HG03558 (cell line): ENCODE measurements around the gene PLB1.

ENCODE experiments used
- ATAC-seq: cut with Tn5 transposase; IDR thresholded peaks from one replicate; pipeline ENCODE4 v1.9.1; 2021; ENCODE audit warnings: moderate number of reproducible peaks; ENCODE audit not compliant: unreplicated experiment; ENCODE audit errors: extremely low read depth

The PLB1 gene

DNA sequence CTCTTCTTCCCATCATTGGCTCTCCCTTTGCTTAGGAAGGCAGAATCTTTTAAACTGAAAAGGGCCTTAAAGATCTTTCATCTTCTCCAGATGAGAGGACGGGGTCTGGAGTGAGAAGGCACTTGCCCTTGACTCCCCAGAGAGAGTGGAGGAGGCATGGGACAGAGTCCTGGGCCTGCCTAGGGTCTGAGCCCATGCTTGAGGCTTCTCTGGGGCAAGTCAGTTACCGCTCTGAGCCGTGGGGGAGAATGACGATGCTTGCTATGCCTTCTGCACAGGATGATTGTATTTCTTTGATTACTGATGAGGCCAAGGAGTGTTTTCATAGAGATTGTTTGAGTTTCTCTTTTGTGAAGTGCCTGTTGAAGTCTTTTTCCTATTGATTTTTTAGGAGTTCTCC is 921 bp downstream of the PLB1 start:
- no peak for ATAC-seq

DNA sequence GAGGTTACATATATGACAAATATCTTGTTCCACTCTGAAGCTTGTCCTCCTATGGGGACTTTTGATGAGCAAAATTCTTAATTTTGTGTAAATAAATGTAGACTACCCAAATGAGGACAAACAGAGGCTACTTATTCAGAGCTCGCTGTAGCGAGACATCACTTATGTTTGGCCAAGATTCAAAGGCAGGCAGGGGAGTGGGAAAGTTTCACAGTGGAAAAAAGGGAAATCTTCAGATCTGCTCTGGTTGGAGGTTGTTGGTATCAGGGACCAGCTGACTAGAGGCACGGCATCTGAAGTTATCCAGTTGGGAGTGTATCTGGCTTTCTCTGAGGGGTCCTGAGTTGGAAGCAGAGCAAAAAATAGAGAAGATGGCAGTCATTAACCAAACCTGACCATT is 1.3 kb downstream of the PLB1 start:
- no peak for ATAC-seq

DNA sequence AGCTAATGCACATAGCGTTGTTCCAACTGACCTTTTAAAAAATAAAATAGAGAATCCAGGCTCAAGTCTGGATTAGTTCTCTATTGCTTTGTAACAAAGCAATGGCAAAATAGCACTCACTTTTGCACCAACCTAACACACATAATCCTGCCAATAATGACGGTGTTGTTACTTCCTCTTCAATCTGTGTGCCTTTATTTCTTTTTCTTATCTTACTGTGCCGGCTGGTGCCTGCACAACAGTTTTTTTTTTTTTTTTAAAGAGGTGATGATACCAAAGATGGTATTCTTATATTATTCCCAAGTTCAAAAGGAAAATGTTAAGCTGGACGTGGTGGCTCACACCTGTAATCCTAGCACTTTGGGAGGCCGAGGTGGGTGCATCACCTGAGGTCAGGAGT is 3.4 kb downstream of the PLB1 start:
- no peak for ATAC-seq

DNA sequence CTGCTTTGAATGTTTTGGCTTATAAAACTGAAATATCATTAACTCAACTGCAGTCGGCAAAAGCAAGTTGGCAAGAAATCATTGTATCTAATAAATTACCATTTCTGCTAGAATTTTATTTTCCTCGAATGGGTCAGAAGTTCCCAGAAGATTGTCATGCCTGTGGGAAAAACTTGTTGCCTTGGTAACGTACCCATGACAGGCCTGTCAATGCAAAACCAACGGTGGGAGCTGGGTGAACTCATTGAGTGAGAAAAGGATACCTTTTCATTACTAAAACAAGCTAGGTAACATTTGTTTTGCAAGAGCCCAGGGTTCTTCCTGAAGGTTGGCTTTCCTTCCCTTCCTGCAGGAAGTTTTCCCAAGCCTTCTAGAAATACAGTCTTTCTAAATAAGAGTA is 9.5 kb downstream of the PLB1 start:
- ATAC-seq: no peak

DNA sequence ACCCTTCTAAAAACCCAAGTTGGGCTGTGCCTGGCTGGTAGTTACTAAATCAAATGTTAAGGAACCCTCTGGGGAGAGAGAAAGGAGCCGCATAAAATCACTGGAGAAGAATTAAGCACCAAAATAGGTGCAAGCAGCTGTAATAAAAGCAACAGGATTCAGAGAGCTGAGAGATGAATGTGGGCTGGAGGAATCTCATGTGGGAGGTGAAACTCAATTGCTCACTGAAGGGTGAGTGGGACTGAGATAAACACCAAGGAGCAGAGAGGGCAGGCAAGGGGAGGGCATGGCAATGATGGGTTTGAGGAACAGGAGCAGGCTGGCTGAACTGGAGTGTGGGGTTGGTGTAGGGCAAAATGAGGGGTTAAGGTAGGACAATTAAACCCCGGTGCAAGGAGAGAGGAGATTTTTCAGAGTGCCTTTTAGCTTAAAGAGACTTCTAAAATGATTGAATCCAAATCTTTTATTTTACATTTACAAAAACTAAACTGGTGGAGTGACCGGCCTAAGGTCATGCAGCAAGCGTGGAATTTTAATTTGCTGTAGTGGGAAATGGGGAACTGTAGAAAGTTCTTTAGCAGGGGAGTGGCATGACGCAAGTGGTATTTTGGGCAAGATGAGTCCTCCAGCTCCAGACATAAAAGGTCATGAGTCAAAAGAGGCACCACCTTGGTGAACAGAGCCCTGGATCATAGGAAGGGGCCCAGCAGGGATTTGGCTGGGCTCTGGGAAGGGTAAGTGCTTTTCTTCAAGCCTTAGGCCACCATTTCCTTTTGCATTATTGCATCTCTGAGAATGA is 10.5 kb downstream of the PLB1 start:
- ATAC-seq: no peak

DNA sequence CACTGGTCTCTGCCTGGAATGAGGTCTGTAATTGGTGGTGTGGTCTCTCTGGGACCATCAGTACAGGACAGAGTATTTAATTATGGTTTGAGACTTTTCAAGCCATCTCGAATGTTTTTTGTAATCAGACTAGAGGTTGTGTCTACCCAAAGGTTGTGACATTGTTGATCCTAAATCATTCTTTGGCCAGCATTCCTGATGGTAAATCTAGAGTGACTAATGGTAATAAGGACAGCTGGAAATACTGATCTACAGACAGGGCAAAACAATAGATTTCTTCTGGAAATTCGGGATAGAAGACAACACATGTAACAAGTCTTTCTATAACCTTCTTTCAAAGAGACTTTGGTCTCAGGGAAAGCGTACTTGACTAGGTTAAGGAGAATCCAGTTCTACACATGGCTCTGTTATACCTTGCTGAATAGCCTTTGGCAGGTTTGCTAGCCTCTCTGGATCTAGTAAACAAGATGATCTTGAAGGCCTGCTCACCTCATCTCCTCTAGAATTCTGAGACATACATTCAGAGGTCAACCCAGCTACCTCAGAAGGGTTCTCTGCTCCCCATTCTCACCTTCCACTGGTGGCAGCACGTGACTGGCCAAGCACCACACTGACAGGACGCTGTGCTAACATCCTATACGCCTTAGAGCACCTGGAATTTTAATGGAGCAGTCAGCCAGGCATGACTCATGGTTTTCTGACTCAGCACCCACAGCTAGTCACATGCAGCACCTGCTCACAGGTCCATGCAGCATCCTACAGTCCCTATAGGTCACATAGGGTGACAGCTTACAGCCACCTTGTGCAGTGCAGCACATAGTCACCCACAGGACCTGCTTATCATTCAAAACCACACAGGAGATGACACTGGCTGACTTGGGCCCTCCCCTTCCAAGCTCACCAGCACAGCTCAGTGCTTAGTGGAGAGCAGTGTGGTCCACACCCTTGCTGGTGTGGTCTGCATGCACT is 12.2 kb downstream of the PLB1 start:
- no peak for ATAC-seq

DNA sequence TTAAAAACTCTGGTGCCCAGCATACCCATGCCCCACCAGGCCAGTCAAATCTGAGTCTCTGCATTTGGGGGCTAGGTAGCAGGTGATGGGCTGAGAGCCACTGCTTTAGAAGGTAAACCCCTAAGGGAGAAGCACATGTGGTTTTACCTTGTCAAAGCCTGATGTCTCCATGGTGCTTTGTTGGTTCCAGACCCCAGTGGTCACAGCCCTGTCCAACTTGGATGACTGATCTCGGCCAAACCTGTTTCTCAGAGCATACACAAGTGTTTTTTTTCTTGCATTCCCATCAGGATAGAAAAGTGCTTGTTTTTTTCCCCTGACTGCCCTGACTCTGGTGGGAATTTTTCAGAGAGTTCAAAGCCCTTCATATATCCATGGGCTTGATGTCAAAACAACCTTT is 13.5 kb downstream of the PLB1 start:
- ATAC-seq: no peak

DNA sequence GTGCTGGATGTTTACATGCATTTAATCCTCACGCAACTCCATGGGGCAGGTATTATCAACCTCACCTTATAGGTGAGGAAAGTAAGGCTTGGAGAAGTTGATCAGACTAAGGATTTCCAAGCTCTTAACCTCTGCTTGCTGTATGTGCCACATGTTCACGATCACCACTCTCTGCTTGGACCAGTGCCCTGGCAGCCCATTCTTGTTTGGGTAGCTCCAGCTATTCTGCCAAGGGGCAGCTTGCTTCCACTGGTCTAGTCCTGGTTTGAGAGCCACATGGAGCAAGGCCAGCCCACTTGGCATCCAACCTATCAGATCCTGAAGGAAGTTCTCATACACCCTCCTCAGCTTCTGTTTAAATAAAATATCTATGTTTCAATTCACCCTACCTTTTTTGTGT is 14.3 kb downstream of the PLB1 start:
- no peak for ATAC-seq

DNA sequence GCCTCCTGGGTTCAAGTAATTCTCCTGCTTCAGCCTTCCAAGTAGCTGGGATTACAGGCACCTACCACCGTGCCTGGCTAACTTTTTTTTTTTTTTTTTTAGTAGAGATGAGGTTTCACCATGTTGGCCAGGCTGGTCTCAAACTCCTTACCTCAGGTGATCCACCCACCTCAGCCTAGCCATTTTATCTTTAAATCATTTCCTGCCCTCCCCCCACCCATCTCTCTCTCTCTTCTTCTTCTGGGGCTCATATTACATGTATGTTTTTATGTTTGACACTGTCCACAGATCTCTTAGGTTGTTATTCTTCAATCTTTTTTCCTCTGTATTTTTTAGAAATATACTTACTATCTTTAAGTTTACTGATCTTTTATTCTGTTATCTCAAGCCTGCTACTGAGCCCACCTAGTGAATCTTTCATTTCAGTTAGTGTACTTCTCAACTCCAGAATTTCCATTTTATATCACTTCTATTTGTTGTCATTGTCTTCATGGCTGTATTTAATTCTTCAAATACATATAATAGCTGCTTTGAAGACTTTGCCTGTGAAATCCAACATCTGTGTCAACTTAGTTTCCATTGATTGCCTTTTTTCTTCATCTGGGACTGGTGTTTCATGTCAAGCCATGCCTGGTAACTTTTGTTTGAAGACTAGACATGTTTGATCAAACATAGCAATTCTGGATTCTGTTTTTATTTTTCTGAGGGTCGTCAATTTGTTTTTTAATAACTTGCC is 16.2 kb downstream of the PLB1 start:
- no peak for ATAC-seq

DNA sequence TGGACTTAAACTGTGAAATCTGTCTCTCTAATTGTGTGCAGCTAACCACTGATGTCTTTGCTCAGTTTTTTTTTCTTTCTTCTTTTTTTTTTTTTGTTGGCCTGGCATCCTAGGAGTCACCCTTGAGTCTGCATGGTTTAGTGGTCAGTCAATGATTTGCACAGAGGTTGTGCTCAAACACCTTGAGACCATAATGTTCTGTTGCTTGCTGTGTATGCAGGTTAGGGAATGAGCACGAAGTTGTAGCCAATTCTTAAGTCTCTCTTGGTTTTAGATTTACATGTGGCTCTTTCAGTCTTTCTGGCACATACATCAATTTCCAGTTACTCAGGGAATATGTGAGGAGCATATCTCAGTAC is 16.7 kb downstream of the PLB1 start:
- no peak for ATAC-seq

DNA sequence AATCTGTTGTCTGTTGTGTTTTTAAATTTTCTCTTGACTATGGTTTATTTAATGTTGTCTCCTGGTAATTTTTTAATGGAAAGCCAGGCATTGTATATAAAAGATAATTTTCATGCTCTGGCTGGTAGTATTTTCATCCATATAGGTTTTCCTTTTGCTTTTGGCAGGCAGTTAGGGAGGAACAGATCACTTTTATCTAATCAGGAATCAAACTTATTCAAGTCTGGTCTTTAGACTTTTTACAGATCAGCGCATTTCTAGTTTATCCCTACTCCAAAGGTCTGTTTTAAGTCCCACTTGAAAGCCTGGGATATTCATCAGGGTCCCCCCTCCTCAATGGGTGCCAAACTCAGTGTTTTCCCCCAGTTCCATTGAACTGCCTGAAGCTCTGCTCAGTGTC is 17.2 kb downstream of the PLB1 start:
- ATAC-seq: no peak

DNA sequence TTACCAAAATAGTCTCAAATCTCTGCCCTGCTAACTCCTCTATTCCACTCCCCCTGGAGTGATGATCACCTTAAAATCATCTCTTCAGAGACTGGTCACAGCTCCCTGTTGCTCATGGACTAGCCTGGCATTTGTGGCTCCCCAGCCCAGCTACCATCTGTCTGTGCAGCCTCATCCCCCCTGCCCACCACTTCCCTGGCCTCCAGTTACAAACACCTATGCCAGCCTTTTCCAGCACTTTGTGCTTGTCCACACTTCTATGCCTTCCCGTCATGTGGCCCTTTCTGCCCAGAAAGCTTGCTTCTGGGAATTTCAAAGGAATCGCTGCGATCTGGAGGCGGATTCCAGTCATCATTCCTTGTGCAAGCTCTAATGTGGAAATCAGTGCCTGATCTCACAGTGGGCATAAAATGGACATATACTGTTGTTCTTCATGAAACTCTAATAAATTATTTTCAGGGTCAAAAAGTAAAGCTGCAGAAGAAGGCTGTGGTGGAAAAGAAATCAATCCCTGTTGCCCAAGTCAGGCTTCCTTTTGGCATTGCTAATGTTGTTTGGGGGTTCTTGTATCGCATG is 19.4 kb downstream of the PLB1 start:
- ATAC-seq: no peak

DNA sequence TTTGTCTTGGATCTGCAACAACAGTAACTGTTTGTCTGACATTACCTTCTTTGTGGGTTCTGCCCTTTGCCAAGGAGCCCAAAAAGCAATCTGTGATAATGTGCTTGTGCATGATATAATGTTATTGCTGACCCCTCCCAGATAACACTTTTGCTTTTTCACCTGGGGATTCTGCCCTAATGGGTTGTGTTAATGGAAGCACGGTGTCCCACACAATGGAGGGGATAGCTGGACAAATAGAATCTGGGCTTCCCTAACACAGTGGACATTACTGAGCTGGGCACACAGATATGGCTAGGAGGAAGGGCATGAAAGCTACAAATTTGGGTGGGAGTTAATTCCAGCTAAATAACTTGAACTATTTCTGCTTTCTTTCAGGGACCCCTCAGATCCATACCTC is 20.6 kb downstream of the PLB1 start:
- no peak for ATAC-seq

DNA sequence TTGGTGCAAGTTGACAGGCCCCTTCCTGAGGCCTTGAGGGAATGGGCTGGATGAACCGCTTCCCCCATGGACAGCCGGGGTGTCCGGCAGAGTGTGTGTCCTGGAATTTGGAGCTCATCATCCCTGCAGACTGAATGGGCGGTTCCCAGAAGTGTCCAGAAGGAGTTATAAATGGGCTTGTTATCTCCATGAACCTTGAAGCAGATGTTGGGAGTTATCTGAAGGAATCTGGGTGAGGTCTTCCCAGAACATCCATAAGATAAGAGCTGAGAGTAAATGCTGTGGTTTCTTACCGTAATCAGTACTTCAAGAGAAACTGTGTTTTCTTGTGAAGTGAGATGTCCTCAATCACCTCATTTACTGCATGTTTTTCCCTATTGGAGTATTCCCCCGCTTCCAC is 21.1 kb downstream of the PLB1 start:
- ATAC-seq: no peak

DNA sequence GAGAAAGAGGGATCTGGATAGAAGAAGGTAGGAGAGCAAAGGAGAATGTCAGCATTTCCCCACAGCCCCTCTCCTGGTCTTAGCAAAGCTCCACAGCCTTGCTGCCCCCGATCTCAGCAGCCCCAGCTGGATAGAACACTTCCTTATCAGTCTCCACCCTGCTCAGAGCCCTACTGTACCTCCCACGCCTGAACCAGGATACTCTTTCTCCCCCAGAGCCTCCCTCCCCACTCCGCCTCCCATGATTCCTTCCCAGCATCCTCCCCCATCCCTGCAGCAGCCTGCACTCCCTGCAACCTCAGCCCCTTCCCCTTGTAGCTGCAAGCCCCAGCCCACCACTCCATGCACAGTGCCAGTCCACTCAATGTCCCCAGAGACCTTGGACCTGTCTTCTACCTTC is 25.8 kb downstream of the PLB1 start:
- no peak for ATAC-seq

DNA sequence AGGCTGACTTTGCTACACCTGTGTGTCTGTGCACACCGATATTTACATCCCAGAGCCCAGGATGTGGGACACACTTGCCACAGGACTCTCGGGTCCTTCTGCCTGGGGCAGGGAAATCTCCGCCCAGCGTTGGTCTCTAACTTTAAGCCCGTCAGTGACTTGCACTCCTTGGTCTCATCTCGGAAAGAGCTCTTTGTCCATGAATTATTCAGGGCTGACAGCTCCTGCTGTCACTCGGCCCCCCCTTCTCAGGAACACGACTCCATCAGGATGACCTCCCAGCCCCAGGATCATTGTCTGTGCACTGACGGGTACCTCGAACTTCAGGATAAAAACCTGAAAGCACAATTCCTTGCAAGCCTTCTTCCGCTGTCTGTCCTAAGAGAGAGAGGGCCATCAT is 26.6 kb downstream of the PLB1 start:
- no peak for ATAC-seq

DNA sequence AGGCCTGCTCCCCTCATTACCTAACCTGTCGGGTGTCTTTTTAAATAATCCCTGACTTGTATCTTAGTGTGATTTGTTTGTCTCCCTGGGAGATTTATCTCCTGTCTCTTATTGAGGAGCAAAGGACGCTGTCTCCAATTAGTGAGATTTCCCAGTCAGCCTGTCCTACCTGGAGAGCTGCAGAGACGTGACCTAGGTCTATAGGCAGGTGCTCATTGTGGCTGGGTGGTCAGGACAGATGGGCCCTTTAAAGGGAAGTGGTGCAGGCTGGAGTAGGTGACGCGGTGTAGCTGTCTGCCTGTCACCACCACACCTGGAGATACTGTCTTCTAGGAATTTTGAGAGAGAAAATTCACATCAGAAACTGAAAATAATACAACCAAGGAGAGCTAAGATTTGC is 28.0 kb downstream of the PLB1 start:
- no peak for ATAC-seq

DNA sequence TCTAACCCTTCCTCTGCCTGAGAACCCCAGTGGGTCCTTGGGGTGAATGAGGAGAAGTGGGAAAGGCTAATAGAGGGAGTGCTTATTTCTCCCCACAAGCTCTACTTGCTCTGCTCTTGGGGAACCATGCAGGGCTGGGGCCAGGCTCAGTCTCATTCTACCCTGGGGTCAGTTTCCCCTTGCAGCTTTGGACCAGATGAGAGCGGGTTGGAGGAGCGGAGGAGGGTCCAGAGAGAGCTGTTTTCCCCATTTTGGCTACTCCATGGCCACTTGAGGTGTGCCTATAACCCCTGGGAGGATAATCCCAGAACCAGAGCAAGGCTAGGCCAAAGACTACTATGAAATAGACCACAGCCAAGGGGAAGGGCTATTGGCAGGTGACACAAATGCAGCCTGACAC is 29.6 kb downstream of the PLB1 start:
- no peak for ATAC-seq

DNA sequence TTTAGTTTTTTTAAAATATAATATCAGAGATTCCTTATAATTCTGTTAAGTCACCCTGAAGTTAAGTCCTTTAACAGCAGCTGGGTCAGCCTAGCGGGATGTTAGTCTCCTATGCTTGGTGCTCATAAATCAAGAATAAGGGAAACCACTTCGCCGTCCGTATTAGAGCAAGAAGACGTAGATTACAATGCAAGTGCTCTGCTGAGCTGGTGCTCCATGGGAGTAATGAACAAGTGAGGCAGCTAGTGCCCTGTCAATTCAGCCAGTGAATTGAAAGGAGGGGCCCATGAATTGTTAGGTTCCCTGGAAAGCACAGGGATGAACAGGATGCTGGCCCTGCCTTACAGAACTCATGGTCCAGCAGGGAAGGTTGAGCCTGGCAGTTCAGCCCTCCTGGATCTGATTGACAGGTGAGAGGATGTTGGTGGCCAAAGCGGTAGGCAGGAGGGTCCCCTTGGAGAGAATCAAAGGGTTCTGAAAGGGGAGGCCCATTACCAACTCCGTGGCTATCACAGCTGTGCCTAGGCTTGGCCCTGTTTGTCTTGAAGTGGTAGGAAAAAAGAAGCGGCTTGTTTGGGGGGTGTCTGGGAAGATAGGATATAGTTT is 30.8 kb downstream of the PLB1 start:
- no peak for ATAC-seq

DNA sequence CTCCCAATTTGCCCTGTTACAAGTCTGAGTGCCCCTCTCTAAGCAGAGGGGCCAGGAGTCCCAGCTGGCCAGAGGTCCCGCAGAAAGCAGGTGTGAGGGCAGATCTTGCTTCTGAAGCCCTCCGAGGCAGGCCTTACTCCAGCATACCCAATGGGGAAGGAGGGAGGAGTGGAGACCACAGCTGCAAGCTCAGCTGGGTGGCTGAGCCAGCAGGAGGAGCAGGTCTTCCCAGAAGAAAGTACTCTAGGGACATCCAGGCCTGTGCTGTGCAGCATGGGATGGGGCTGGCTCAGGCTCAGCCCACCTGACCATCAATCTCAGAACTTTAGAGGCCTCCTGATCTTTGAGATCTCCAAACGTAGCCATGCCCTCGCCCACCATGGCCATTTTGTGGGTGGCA is 31.3 kb downstream of the PLB1 start:
- no peak for ATAC-seq
